ENCODE data around the gene NCOR2. TPM values are rescaled to one million over a fixed set of nuclear protein-coding genes. Genes with fewer than 3 reads are reported as not detected.

Gene NCOR2
- total and polyA plus RNA-seq, 2 of the 8 experiments (the other 6 are each of a cell fraction or from before 2014, with no cell fraction given): 14.8 to 275 TPM

DNA sequence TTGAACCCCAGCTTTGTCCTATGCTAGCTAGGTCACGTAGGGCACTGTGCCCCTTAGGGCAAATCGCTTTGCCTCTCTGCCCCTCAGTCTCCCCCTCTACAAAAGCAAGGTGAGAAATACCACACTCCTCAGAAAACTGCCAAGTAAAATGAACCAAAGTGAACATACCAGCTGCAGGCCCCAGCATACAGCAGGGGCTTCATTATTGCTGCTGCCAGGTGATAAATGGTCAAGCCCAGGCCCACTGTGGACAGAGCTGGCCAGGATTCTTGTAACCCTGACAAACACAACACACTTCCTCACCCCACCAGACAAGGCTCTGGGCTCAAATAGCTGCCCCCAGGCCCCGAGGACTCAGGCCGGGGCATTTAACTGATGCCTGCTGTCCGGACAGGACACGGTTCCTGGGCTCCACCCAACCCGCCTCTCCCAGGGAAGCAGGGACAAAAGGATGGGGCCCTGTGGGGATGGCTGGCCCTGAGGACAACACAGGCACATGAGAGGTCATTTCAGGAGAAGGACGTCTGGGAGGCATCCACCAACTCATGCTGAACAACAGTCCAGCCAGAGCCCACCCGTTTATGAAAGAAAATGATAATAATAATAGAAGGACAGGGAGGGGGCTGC, 36.7 kb downstream of the NCOR2 start:
- Histone ChIP-seq H3K4me3 (ENCODE audit: extremely low read depth in 1 of 4, insufficient read depth in 2 of 4, low read depth in 3 of 4, low read length in 4 of 4) (no peak overlapping the region), H3K9ac (replicated peaks in 1 of 4; ENCODE audit: extremely low read depth in 1 of 4, low read depth in 3 of 4, low read length in 3 of 4) (no peak overlapping the region), H3K79me1 (ENCODE audit: low read depth, low read length) (peaks cover 24% of the 10 kb centered on the region), H4K20me1 (replicated peaks in 1 of 2; ENCODE audit: control insufficient read depth in 1 of 2, insufficient read depth in 2 of 2, low read length in 2 of 2) (peaks cover 32 to 41% of the 10 kb centered on the region in 2 experiments), H2BK15ac (ENCODE audit: low read length) (no peak overlapping the region), H4K5ac (ENCODE audit: insufficient read length, low read depth, low read length) (no peak overlapping the region), H2BK12ac (ENCODE audit: low read depth, low read length) (no peak overlapping the region), H3K4ac (replicated peaks; ENCODE audit: insufficient read length, low read depth, low read length) (no peak overlapping the region), H3K14ac (ENCODE audit: insufficient read length) (no peak overlapping the region), H3K56ac (replicated peaks; ENCODE audit: insufficient read length, low read depth, low read length) (no peak overlapping the region), H2AK5ac (ENCODE audit: low read depth, low read length) (no peak overlapping the region), H2BK5ac (ENCODE audit: low read depth, low read length) (no peak overlapping the region), H4K91ac (replicated peaks; ENCODE audit: insufficient read length, low read length) (no peak overlapping the region), H3K27me3 (replicated peaks in 1 of 4; ENCODE audit: control insufficient read depth in 3 of 4, extremely low read depth in 1 of 4, insufficient read depth in 3 of 4, low read length in 3 of 4) (no peaks in the 10 kb centered on the region), H4K8ac (ENCODE audit: extremely low read depth, insufficient read depth, low read length) (no peak overlapping the region), H3K4me1 (replicated peaks in 1 of 4; ENCODE audit: control insufficient read depth in 3 of 4, insufficient read depth in 4 of 4, low read length in 3 of 4) (peaks cover 2 to 20% (median 9%) of the 10 kb centered on the region in 4 experiments), H3K23me2 (ENCODE audit: low read depth, low read length) (no peaks in the 10 kb centered on the region), H2AFZ (ENCODE audit: low read length) (no peak overlapping the region), H2BK120ac (replicated peaks; ENCODE audit: low read depth, low read length) (no peak overlapping the region), H2BK20ac (ENCODE audit: low read length) (no peak overlapping the region), H3K27ac (ENCODE audit: low read depth, low read length) (no peak overlapping the region), H3K9me3 (ENCODE audit: insufficient read depth in 2 of 2, low read depth in 1 of 2, low read length in 1 of 2) (peaks cover 0 to 5% of the 10 kb centered on the region in 2 experiments; a peak in 1 of 4 replicates), H3K79me2 (ENCODE audit: control insufficient read depth in 1 of 2, insufficient read depth in 2 of 2, low read length in 2 of 2) (peaks cover 4 to 89% of the 10 kb centered on the region in 2 experiments; a peak in 3 of 4 replicates), H3K18ac (ENCODE audit: extremely low read depth, low read length) (no peak overlapping the region; the same call in 1 of the 2 replicates), H3K4me2 (ENCODE audit: insufficient read depth in 1 of 2, low read depth in 2 of 2, low read length in 2 of 2) (no peak overlapping the region), H3K36me3 (ENCODE audit: control insufficient read depth in 2 of 4, insufficient read depth in 4 of 4, low read length in 3 of 4) (peaks cover 0 to 5% (median 0%) of the 10 kb centered on the region in 4 experiments; a peak in 1 of 8 replicates), H3K23ac (ENCODE audit: insufficient read length) (no peak overlapping the region)
- ChIA-PET CTCF (ENCODE audit: partially characterized antibody) (interaction anchor here (1.0 to 1.2 kb wide), 3 partner anchors 23 to 200 kb away, joined by 3 read pairs; no protein-coding TSS in a partner anchor), POLR2A (ENCODE audit: partially characterized antibody) (interaction anchor here (0.5 to 0.8 kb wide), 2 partner anchors 21 to 1298 kb away, joined by 3 read pairs; partner anchors contain the start of genes MPHOSPH9 and MTRFR)
- no peak for TF ChIP-seq POLR2A (IDR thresholded peaks at IDR 0.05; ENCODE audit: control extremely low read depth in 1 of 2, low read depth in 2 of 2, low read length in 2 of 2)
- TF ChIP-seq SIX5 (IDR thresholded peaks at IDR 0.05; ENCODE audit: low read depth, low read length): no peak
- TF ChIP-seq KDM5A (IDR thresholded peaks at IDR 0.05; ENCODE audit: low read length): no peak
- no peak for TF ChIP-seq TCF12 (IDR thresholded peaks at IDR 0.05; ENCODE audit: low read depth, low read length)
- no peak for TF ChIP-seq POU5F1 (IDR thresholded peaks at IDR 0.05; ENCODE audit: low read depth, low read length)
- TF ChIP-seq RXRA (IDR thresholded peaks at IDR 0.05; ENCODE audit: insufficient read depth, low read depth, low read length): no peak
- TF ChIP-seq, protein P1, sequence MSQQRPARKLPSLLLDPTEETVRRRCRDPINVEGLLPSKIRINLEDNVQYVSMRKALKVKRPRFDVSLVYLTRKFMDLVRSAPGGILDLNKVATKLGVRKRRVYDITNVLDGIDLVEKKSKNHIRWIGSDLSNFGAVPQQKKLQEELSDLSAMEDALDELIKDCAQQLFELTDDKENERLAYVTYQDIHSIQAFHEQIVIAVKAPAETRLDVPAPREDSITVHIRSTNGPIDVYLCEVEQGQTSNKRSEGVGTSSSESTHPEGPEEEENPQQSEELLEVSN (IDR thresholded peaks at IDR 0.05): no peak
- TF ChIP-seq KDM4A (IDR thresholded peaks at IDR 0.05; ENCODE audit: low read depth, low read length, severe bottlenecking): no peak
- WGBS, 2 experiments (ENCODE audit: extremely low coverage in 1 of 2, insufficient coverage in 1 of 2, insufficient read length in 1 of 2, insufficient replicate concordance in 2 of 2, low coverage in 1 of 2, low lambda C conversion rate in 2 of 2, missing lambda C conversion rate in 1 of 2): 91% methylated on average over 9 of the region's 9 CpGs; no CpG with 5 or more reads in 1 of the 2 experiments
- FAIRE-seq: no peak
- DNase-seq (ENCODE audit: low read depth in 1 of 2, low spot score in 2 of 2): no peak

Data from H1 (cell line).